Measurements from ENCODE around the gene DENND4A. TPM values are rescaled to one million over a fixed set of nuclear protein-coding genes. Genes with fewer than 3 reads are reported as not detected.

DENND4A gene
- total RNA-seq, 1 donor from 2014 or later, result 9.1 TPM

DNA sequence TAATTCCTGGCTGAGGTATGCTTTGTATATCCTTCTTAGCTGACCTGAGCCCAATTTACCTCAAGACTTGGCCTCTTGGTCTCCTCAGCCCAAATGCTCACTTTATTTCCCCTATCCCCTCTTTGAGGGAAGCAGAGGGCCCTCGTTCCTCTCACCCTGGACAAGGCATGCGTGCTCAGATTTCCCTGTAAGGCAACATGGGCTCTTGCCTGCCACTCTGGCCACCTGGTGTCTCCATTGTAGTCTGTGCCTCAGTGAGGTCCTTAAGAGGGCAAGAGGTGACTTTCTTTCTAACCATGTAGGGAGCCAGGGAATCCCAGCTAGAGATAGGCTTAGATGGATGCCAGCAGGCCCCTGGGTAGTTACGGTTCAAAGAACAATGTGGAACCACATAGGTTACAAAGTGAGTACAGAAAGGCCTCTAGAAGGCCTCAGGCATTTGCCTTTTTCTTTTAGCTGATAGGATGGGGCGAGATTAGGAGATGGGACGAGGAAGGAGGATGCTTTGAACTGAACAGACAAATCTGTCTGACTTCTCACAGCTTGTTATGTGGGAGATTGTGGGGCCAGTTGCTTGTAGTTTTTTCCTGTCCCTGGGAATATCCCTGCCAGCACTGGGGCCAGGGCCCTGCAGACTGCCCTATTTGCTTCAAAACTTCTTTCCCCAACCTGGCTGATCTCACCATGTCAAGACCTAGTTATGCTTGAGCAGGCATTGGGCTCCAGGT is 180.0 kb downstream of the DENND4A start:
- Mint-ChIP-seq H3K4me1 (peaks cover 34% of the 10 kb centered on the region), H3K27ac (ENCODE audit: unreplicated experiment) (peak overlapping the region; percentile 99), H3K9me3 (no peaks in the 10 kb centered on the region), H3K27me3 (ENCODE audit: low read depth) (no peaks in the 10 kb centered on the region), H3K36me3 (ENCODE audit: low read depth) (no peaks in the 10 kb centered on the region), H3K4me3 (peak overlapping the region; percentile 91)
- no peak for DNase-seq (ENCODE audit: low read depth, low spot score)
- TF ChIP-seq, protein P1, sequence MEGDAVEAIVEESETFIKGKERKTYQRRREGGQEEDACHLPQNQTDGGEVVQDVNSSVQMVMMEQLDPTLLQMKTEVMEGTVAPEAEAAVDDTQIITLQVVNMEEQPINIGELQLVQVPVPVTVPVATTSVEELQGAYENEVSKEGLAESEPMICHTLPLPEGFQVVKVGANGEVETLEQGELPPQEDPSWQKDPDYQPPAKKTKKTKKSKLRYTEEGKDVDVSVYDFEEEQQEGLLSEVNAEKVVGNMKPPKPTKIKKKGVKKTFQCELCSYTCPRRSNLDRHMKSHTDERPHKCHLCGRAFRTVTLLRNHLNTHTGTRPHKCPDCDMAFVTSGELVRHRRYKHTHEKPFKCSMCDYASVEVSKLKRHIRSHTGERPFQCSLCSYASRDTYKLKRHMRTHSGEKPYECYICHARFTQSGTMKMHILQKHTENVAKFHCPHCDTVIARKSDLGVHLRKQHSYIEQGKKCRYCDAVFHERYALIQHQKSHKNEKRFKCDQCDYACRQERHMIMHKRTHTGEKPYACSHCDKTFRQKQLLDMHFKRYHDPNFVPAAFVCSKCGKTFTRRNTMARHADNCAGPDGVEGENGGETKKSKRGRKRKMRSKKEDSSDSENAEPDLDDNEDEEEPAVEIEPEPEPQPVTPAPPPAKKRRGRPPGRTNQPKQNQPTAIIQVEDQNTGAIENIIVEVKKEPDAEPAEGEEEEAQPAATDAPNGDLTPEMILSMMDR (conservative IDR thresholded peaks at IDR 0.05), result no peak

DNA sequence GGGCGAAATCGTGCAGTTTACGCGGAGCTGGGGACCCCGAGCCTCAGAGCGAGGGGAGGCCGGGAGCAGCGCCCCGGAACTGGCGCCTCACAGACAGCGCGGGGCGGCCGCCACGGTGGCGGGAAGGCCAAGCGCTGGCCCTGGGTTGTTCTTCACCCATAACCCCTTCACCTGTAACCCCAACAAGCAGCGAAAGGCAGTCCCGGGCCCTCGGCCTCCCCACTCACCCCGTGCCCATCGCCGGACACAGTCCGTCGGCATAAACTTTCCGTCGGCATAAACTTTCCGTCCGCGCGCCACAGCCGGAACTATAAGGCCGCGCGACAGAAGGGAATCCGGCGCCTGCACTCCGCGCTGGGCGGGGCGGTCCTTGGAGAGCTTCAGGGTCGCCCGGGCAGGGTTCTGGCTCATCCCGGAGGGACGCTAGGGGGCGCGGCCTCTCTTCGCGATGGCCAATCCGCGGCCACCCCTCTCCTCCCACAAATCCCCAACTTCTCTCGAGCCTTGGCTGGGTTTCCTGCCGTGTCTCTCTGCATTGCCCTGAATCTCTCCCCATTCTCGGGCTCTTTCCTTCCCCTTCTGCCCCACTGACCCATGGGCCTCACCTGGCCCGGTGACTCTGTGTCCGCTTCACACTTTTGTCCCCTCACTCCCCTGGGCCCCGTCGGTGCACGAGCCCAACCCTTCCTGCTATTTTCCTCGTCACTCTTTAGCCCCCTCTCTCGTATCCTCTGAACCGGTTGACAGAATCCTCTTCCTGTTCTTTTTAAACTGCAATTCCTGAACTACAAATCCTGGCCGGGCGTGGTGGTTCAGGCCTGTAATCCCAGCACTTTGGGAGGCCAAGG is 181.0 kb downstream of the DENND4A start, which contains the start of gene INTS14:
INTS14 (minus strand) TSS at position 261 of the 848 bp plus-strand sequence. CDS start 3,751 bp downstream, outside the sequence.
- peak within 1 kb of the TSS; percentile 91 for H3K4me3 Mint-ChIP-seq
- H3K36me3 Mint-ChIP-seq (ENCODE audit: low read depth), result no peaks in the 10 kb centered on the region
- no peaks in the 10 kb centered on the region for H3K27me3 Mint-ChIP-seq (ENCODE audit: low read depth)
- peaks cover 34% of the 10 kb centered on the region for H3K4me1 Mint-ChIP-seq
- peak; percentile 99 for DNase-seq (ENCODE audit: low read depth, low spot score)
- H3K27ac Mint-ChIP-seq (ENCODE audit: unreplicated experiment), result peak within 1 kb of the TSS; percentile 99
- no peaks in the 10 kb centered on the region for H3K9me3 Mint-ChIP-seq
- TF ChIP-seq, protein P1 (conservative IDR thresholded peaks at IDR 0.05), result peak; percentile 75

Small RNA genes lying within 50 kb of the gene (microRNA-seq; reads per million reads assigned to microRNA genes)
- not detected for gene MIR4511

Other genes with a start within 250 kb of the DENND4A start
- 53.1 and 54.6 TPM in 2 replicates for gene INTS14, start 181.2 kb downstream of the DENND4A start, total RNA-seq
- 5.4 and 8.9 TPM in 2 replicates for gene SLC24A1, start 170.4 kb downstream of the DENND4A start, total RNA-seq
- gene RAB11A, start 77.2 kb upstream of the DENND4A start, total RNA-seq, result 212 and 214 TPM in 2 replicates

Measured in neural crest cell (in vitro differentiated cells).